Liver (tissue), 9 donors: Measurements from ENCODE around the gene JAZF1. TPM values are rescaled to one million over a fixed set of nuclear protein-coding genes. Genes with fewer than 3 reads are reported as not detected.

ENCODE experiments used
- DNase-seq: peaks from one replicate; pipeline ENCODE4 v3.0.0-alpha.2; 2017; ENCODE audit warnings: low spot score
- H3K27ac ChIP-seq, 2 donors: one replicate each; pipeline ENCODE4 v1.7.0; 2013; ENCODE audit warnings: inconsistent platforms in 2 of 2, low read length in 2 of 2, control low read depth in 1 of 2, low read depth in 1 of 2, mild to moderate bottlenecking in 1 of 2
- H3K27me3 ChIP-seq, 4 donors: one replicate each; pipeline versions ENCODE4 v1.6.1 to v1.7.0; 2013; ENCODE audit warnings: low read length in 3 of 4, inconsistent platforms in 1 of 4, mild to moderate bottlenecking in 1 of 4, moderate library complexity in 1 of 4; ENCODE audit not compliant: control insufficient read depth in 4 of 4, insufficient read depth in 4 of 4
- H3K36me3 ChIP-seq, 4 donors: one replicate each; pipeline versions ENCODE4 v1.6.1 to v1.7.0; 2013; ENCODE audit warnings: low read length in 3 of 4, mild to moderate bottlenecking in 3 of 4, low read depth in 1 of 4, moderate library complexity in 1 of 4; ENCODE audit not compliant: control insufficient read depth in 4 of 4, insufficient read depth in 3 of 4
- H3K4me1 ChIP-seq, 4 donors: one replicate each; pipeline versions ENCODE4 v1.6.1 to v1.7.0; 2013; ENCODE audit warnings: low read length in 3 of 4, mild to moderate bottlenecking in 3 of 4, moderate library complexity in 1 of 4; ENCODE audit not compliant: control insufficient read depth in 4 of 4, insufficient read depth in 4 of 4
- H3K4me3 ChIP-seq, 3 donors: one replicate each; pipeline versions ENCODE4 v1.6.1 to v1.7.0; 2013; ENCODE audit warnings: low read length in 3 of 3, control low read depth in 1 of 3, low read depth in 1 of 3, mild to moderate bottlenecking in 1 of 3
- H3K9ac ChIP-seq, 2 donors: one replicate each; pipeline ENCODE4 v1.7.0; 2013; ENCODE audit warnings: low read length in 2 of 2, mild to moderate bottlenecking in 2 of 2, moderate library complexity in 2 of 2, control low read depth in 1 of 2, low read depth in 1 of 2
- H3K9me3 ChIP-seq, 4 donors: one replicate each; pipeline versions ENCODE4 v1.6.1 to v1.7.0; 2013; ENCODE audit warnings: low read length in 3 of 4; ENCODE audit not compliant: control insufficient read depth in 4 of 4
- FOXA1 ChIP-seq: IDR thresholded peaks from 2 replicates; pipeline ENCODE4 v1.6.1; 2016; ENCODE audit warnings: antibody characterized with exemption
- GABPA ChIP-seq, 2 donors: IDR thresholded peaks in 1 of 2; conservative IDR thresholded peaks in 1 of 2; 2 replicates each; pipeline ENCODE4 v1.6.1; 2016; ENCODE audit warnings: antibody characterized with exemption in 2 of 2, mild to moderate bottlenecking in 1 of 2, moderate library complexity in 1 of 2
- HNF4A ChIP-seq, 2 donors: conservative IDR thresholded peaks; 2 replicates each; pipeline ENCODE4 v1.6.1; 2016; ENCODE audit warnings: antibody characterized with exemption in 2 of 2, mild to moderate bottlenecking in 2 of 2
- HNF4G ChIP-seq: IDR thresholded peaks from 2 replicates; pipeline ENCODE4 v1.6.1; 2016; ENCODE audit warnings: antibody characterized with exemption
- JUND ChIP-seq, 2 donors: IDR thresholded peaks; 2 replicates each; pipeline ENCODE4 v1.6.1; 2016; ENCODE audit warnings: antibody characterized with exemption in 2 of 2
- NR2F2 ChIP-seq: IDR thresholded peaks from 2 replicates; pipeline ENCODE4 v1.6.1; 2016; ENCODE audit warnings: antibody characterized with exemption
- RAD21 ChIP-seq, 2 donors: IDR thresholded peaks; 2 replicates each; pipeline ENCODE4 v1.6.1; 2016; ENCODE audit warnings: antibody characterized with exemption in 2 of 2, mild to moderate bottlenecking in 2 of 2
- RXRA ChIP-seq, 2 donors: IDR thresholded peaks; 2 replicates each; pipeline ENCODE4 v1.6.1; 2017 to 2018; ENCODE audit warnings: antibody characterized with exemption in 2 of 2, mild to moderate bottlenecking in 1 of 2
- SP1 ChIP-seq: IDR thresholded peaks from 2 replicates; pipeline ENCODE4 v1.6.1; 2018; ENCODE audit warnings: antibody characterized with exemption, mild to moderate bottlenecking
- TAF1 ChIP-seq: conservative IDR thresholded peaks from 2 replicates; pipeline ENCODE4 v1.6.1; 2016; ENCODE audit warnings: antibody characterized with exemption, mild to moderate bottlenecking
- WGBS: extraction: QIAGEN DNeasy Blood & Tissue Kit; methylation state at CpG from one replicate; pipeline ENCODE4 v1.1.7; 2013; 5-methylcytosine and 5-hydroxymethylcytosine counted together
- polyA plus RNA-seq, 2 donors: library from polyadenylated mRNA; stranded (reverse) in 1 of 2; unstranded in 1 of 2; fragments of 200-250 nt in 1 of 2; fragments of >200 nt in 1 of 2; fragmentation: Nextera tagmentation in 1 of 2; extraction: Ambion mirVana in 1 of 2; gene quantifications; one replicate each; pipeline versions ENCODE4 v1.2.1 to v1.2.3, GENCODE V29; 2013 to 2015
- total RNA-seq, 2 donors: library from RNA; depleted of rRNA; stranded (reverse); fragments of >200 nt; gene quantifications; one replicate each; pipeline ENCODE4 v1.2.3, GENCODE V29; 2014
- TF ChIP-seq, protein P1 (sequence below): IDR thresholded peaks from 2 replicates; pipeline ENCODE4 v1.6.1; 2016; ENCODE audit warnings: antibody characterized with exemption
- TF ChIP-seq, protein P2 (sequence below): IDR thresholded peaks from 2 replicates; pipeline ENCODE4 v1.6.1; 2016; ENCODE audit warnings: antibody characterized with exemption
- TF ChIP-seq, protein P3 (sequence below): IDR thresholded peaks from 2 replicates; pipeline ENCODE4 v1.6.1; 2016; ENCODE audit warnings: antibody characterized with exemption
- TF ChIP-seq, protein P4 (sequence below): fragments of 150-350 bp; IDR thresholded peaks from 2 replicates; pipeline ENCODE4 v1.5.1; 2017; ENCODE audit warnings: improper control_type of control experiment, low read depth, low read length; ENCODE audit not compliant: missing input control
- donor health status: healthy.
- donor health status: healthy.
- donor health status: healthy.
- donor health status: healthy.
- donor health status: healthy.

JAZF1 gene
- total and polyA plus RNA-seq, 4 donors: 2.7 to 17.8 (median 4.0) TPM

DNA sequence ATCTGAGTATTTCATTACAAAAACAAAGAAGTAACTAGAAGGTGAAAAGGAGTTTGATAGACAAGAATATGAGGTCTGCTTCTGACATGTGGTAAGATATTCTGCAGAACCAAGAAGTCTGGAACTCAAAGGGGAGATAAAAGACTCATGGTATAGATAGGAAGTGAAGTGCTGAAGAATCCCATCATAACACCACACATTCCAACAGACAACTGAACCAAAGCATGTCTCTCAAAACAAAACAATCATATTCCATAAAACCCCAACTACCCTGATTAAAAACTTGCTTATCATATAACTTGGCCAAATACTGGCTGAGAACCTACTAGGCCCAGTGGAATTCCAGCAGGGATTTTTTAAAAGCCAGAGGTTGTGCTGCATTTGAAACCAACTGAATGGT is 178.7 kb downstream of the JAZF1 start:
- no peaks in the 10 kb centered on the region for H3K36me3 ChIP-seq
- no peak overlapping the region for H3K9ac ChIP-seq
- DNase-seq: no peak
- no peak overlapping the region for H3K27ac ChIP-seq
- TF ChIP-seq, protein P1, sequence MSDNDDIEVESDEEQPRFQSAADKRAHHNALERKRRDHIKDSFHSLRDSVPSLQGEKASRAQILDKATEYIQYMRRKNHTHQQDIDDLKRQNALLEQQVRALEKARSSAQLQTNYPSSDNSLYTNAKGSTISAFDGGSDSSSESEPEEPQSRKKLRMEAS: no peak
- TF ChIP-seq, protein P2, sequence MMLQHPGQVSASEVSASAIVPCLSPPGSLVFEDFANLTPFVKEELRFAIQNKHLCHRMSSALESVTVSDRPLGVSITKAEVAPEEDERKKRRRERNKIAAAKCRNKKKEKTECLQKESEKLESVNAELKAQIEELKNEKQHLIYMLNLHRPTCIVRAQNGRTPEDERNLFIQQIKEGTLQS: no peak
- TF ChIP-seq NR2F2: no peak
- TF ChIP-seq GABPA (IDR thresholded peaks at IDR 0.05 in 1 of 2, conservative IDR thresholded peaks at IDR 0.05 in 1 of 2): no peak
- no peak for TF ChIP-seq FOXA1
- no peak for TF ChIP-seq JUND (IDR thresholded peaks at IDR 0.05)
- H3K4me1 ChIP-seq: peaks cover 0 to 8% (median 8%) of the 10 kb centered on the region in 4 donors
- H3K9me3 ChIP-seq: no peaks in the 10 kb centered on the region
- no peaks in the 10 kb centered on the region for H3K27me3 ChIP-seq
- no peak overlapping the region for H3K4me3 ChIP-seq

DNA sequence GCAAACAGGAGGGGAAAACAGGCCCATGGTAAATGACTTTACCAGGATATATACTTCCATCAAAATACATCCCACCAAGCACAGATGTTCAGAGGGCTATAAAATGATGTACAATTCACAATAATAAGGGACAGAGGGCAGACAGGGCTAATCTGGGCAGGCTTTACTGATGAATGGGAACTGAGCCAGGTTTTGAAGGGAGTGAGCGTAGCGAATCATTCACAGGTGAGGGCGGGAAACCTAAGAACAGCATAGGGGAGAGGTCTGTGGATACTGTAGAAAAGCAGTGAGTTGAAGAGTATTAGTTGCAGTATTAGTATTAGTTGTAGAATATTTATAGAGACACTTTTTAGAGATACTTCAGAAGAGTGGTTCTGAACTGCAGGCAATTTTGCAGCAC is 180.8 kb downstream of the JAZF1 start:
- Histone ChIP-seq H3K27ac (no peak overlapping the region), H3K4me1 (no peaks in the 10 kb centered on the region), H3K4me3 (no peak overlapping the region), H3K9me3 (no peaks in the 10 kb centered on the region), H3K27me3 (no peaks in the 10 kb centered on the region), H3K9ac (no peak overlapping the region), H3K36me3 (no peaks in the 10 kb centered on the region)
- 88% methylated on average over 3 of the region's 3 CpGs for WGBS
- DNase-seq: no peak
- no peak for TF ChIP-seq GABPA (IDR thresholded peaks at IDR 0.05 in 1 of 2, conservative IDR thresholded peaks at IDR 0.05 in 1 of 2)
- no peak for TF ChIP-seq HNF4G
- no peak for TF ChIP-seq RAD21 (IDR thresholded peaks at IDR 0.05)

DNA sequence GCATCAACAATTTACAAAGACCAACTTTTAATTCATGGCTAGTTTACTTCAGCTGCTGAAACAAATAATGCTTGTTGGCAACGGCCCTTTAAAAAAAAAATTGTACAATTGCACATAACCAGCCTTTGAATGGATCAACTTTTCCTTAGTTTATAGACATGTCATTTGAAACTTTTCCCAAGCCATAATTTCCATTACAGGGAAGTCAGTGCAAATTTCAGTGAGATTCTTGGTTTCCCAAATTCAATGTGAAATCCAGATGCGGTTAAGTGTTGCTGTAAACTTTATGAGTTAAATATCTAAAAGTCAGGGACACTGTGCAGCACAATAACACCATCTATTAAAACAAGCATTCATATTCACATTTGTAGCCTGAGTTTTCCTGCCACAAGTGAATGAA is 182.2 kb downstream of the JAZF1 start:
- TF ChIP-seq, protein P3, sequence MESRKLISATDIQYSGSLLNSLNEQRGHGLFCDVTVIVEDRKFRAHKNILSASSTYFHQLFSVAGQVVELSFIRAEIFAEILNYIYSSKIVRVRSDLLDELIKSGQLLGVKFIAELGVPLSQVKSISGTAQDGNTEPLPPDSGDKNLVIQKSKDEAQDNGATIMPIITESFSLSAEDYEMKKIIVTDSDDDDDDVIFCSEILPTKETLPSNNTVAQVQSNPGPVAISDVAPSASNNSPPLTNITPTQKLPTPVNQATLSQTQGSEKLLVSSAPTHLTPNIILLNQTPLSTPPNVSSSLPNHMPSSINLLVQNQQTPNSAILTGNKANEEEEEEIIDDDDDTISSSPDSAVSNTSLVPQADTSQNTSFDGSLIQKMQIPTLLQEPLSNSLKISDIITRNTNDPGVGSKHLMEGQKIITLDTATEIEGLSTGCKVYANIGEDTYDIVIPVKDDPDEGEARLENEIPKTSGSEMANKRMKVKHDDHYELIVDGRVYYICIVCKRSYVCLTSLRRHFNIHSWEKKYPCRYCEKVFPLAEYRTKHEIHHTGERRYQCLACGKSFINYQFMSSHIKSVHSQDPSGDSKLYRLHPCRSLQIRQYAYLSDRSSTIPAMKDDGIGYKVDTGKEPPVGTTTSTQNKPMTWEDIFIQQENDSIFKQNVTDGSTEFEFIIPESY: no peak
- TF ChIP-seq, protein P1: no peak
- TF ChIP-seq SP1 (no peak), JUND (IDR thresholded peaks at IDR 0.05) (no peak), HNF4G (no peak), HNF4A (conservative IDR thresholded peaks at IDR 0.05) (no peak), TAF1 (no peak), RXRA (IDR thresholded peaks at IDR 0.05) (no peak)
- TF ChIP-seq, protein P2: no peak
- TF ChIP-seq, protein P4, sequence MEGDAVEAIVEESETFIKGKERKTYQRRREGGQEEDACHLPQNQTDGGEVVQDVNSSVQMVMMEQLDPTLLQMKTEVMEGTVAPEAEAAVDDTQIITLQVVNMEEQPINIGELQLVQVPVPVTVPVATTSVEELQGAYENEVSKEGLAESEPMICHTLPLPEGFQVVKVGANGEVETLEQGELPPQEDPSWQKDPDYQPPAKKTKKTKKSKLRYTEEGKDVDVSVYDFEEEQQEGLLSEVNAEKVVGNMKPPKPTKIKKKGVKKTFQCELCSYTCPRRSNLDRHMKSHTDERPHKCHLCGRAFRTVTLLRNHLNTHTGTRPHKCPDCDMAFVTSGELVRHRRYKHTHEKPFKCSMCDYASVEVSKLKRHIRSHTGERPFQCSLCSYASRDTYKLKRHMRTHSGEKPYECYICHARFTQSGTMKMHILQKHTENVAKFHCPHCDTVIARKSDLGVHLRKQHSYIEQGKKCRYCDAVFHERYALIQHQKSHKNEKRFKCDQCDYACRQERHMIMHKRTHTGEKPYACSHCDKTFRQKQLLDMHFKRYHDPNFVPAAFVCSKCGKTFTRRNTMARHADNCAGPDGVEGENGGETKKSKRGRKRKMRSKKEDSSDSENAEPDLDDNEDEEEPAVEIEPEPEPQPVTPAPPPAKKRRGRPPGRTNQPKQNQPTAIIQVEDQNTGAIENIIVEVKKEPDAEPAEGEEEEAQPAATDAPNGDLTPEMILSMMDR: no peak
- DNase-seq: no peak
- Histone ChIP-seq H3K4me3 (no peak overlapping the region), H3K4me1 (no peaks in the 10 kb centered on the region), H3K9me3 (no peaks in the 10 kb centered on the region), H3K36me3 (no peaks in the 10 kb centered on the region), H3K9ac (no peak overlapping the region), H3K27me3 (no peaks in the 10 kb centered on the region), H3K27ac (no peak overlapping the region)
- WGBS: 68% methylated on average over 2 of the region's 2 CpGs
